Measurements from ENCODE around the gene HIC1.
"Not testable (repeated sequence)": the region's sequence is repeated elsewhere in the genome, so short reads cannot be mapped to it uniquely, and the experiment has no call there.

Gene HIC1

GRCh38 chr17:2054512-2055291 lies at the start of gene HIC1:
HIC1 (plus strand) TSS chr17:2055103; CDS start chr17:2056691, 1,588 bp downstream.
- DNase-seq (ENCODE audit: low read depth): peak; percentile 64

- no peak for DNase-seq (ENCODE audit: low read depth)
Measured at GRCh38 chr17:2008332-2009126, 46.4 kb upstream of the HIC1 start.

GRCh38 chr17:2009737-2010136 lies 45.2 kb upstream of the HIC1 start:
- DNase-seq (ENCODE audit: low read depth): no peak

GRCh38 chr17:2011411-2012371 lies 43.2 kb upstream of the HIC1 start:
- DNase-seq (ENCODE audit: low read depth): peak; percentile 96

GRCh38 chr17:2012499-2012898 lies 42.4 kb upstream of the HIC1 start:
- no peak for DNase-seq (ENCODE audit: low read depth)

GRCh38 chr17:2013220-2013993 lies 41.5 kb upstream of the HIC1 start:
- DNase-seq (ENCODE audit: low read depth): not testable (repeated sequence)

- DNase-seq (ENCODE audit: low read depth): peak; percentile 47
Measured at GRCh38 chr17:2013994-2014317, 40.9 kb upstream of the HIC1 start.

- DNase-seq (ENCODE audit: low read depth): no peak
Measured at GRCh38 chr17:2015314-2015713, 39.6 kb upstream of the HIC1 start.

GRCh38 chr17:2016494-2016893 lies 38.4 kb upstream of the HIC1 start:
- DNase-seq (ENCODE audit: low read depth): no peak

GRCh38 chr17:2017274-2017941 lies 37.5 kb upstream of the HIC1 start:
- DNase-seq (ENCODE audit: low read depth): no peak

- DNase-seq (ENCODE audit: low read depth): no peak
Measured at GRCh38 chr17:2018716-2019510, 36.0 kb upstream of the HIC1 start.

- no peak for DNase-seq (ENCODE audit: low read depth)
Measured at GRCh38 chr17:2019723-2020122, 35.2 kb upstream of the HIC1 start.

- DNase-seq (ENCODE audit: low read depth): no peak
Measured at GRCh38 chr17:2020721-2021120, 34.2 kb upstream of the HIC1 start.

- no peak for DNase-seq (ENCODE audit: low read depth)
Measured at GRCh38 chr17:2022647-2023240, 32.2 kb upstream of the HIC1 start.

GRCh38 chr17:2023256-2023655 lies 31.6 kb upstream of the HIC1 start:
- DNase-seq (ENCODE audit: low read depth): no peak

GRCh38 chr17:2023692-2024571 lies 31.0 kb upstream of the HIC1 start:
- peak; percentile 69 for DNase-seq (ENCODE audit: low read depth)

- DNase-seq (ENCODE audit: low read depth): no peak
Measured at GRCh38 chr17:2024572-2025219, 30.2 kb upstream of the HIC1 start.

GRCh38 chr17:2025220-2025621 lies 29.7 kb upstream of the HIC1 start, which contains the start of gene RTN4RL1:
RTN4RL1 (minus strand) TSS chr17:2025334; CDS start chr17:2024865, 469 bp downstream.
- DNase-seq (ENCODE audit: low read depth): peak; percentile 83
